Measurements from ENCODE around the gene ZNF280A.
"Not testable (repeated sequence)": the region's sequence is repeated elsewhere in the genome, so short reads cannot be mapped to it uniquely, and the experiment has no call there.

Gene ZNF280A

DNA sequence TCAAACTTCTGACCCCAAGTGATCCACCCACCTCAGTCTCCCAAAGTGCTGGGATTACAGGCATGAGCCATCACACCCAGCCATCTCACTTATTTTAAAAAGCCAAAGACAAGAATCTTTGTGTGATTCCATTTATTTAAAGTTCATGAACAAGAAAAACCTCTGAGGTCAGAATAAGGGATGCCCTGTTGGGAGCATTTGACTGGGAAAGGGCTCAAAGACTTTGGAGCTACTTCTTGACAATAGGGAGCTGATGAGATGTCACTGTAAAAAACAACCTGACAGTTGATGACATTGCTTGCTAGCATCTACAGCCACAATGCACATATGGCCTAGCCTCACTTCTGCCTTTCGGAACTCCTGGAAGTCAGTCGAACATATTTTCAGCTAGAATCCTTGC, 6.5 kb downstream of the ZNF280A start:
- no peak for DNase-seq (ENCODE audit: low read depth in 2 of 2)

DNA sequence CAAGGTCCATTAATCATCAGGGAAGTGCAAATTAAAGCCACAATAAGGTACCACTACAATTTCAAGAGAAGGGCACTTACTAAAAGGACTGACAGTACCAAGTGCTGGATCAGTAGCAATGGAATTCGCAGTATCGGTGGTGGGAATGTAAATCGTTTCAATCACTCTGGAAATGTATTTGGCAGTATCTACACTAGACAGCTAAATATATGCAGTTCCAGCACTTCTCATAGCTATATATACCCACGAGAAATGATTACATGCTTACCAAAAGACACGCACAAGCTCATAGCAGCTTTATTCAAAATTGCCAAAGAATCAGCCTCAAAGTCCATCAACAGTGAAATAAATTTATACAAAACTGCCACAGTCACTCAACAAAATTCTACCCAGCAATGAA, 7.1 kb downstream of the ZNF280A start:
- DNase-seq (ENCODE audit: low read depth in 2 of 2), result no peak

DNA sequence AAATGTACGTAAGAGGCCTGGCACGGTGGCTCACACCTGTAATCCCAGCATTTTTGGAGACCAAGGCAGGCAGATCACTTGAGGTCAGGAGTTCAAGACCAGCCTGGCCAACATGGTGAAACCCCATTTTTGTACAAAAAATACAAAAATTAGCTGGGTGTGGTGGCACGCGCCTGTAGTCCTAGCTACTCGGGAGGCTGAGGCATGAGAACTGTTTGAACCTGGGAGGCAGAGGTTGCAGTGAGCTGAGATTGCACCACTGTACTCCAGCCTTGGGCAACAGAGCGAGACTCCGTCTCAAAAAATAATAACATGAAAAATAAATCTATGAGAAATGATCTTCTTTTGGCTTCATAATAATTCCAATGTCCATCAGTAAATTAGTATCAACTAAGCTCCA, 9.2 kb downstream of the ZNF280A start:
- not testable (repeated sequence) for DNase-seq (ENCODE audit: low read depth in 2 of 2)

- not testable (repeated sequence) for DNase-seq (ENCODE audit: low read depth in 2 of 2)
These were observed 10.2 kb downstream of the ZNF280A start for GRCh38 chr22:22509912-22510311.

GRCh38 chr22:22508274-22509176, 11.5 kb downstream of the ZNF280A start, which contains the start of gene ZNF280B:
TSS of gene ZNF280B (minus strand) at chr22:22508742. CDS start at chr22:22489398, 19,344 bp downstream.
- DNase-seq (ENCODE audit: low read depth in 2 of 2), result peak; percentile 54 to 67

GRCh38 chr22:22507743-22508273, 12.3 kb downstream of the ZNF280A start:
- DNase-seq (ENCODE audit: low read depth in 2 of 2), result no peak

DNA sequence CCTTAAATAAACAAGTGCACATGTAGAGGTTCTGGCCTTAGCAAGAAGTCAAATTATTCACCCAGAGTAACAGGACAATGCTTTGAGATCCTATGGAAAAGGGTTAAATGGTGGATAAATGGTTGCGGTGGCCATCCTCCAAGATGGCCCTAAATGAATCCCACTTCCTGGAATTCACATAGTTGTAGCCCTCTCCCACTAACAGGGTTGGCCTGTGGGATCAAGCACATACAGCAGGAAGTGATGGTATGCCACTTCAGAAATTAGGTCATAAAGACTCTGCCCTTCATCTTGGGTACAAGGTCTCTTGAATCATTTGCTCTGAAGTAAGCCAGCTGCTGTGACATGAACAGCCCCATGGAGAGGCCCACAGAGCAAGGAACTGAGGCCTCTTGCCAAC, 13.3 kb downstream of the ZNF280A start:
- DNase-seq (ENCODE audit: low read depth in 2 of 2), result no peak

DNA sequence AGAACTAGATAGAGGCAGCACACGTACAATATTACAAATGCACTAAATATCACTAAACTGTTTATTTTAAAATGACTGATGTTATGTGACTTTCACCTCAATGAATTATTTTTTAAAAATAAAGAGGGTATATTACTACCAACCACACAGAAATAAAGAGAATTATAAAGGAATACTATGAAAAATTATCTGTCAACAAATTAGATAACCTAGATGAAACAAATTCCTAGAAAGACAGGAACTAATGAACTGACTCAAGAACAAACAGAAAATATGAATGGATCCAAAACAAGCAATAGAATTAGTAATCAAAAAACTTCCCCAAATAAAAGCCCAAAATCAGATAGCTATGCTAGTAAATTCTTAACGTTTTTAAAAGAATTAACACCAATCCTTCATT, 21.8 kb downstream of the ZNF280A start:
- no peak for DNase-seq (ENCODE audit: low read depth in 2 of 2)

DNA sequence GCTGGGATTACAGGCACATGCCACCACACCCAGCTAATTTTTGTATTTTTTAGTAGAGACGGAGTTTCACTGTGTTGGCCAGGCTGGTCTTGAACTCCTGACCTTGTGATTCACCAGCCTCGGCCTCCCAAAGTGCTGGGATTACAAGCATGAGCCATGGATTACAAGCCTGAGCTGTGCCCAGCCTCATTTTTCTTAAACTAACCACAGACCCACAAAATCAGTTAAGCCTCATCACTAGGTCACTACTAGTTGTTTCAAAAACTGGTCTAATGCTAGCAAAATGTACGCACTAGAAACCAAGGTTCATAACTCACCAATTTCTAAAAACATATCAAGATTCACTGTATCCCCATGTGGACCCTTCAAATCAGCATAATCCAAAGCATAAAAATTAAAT, 28.5 kb downstream of the ZNF280A start:
- not testable (repeated sequence) for DNase-seq (ENCODE audit: low read depth in 2 of 2)

GRCh38 chr22:22488736-22489135, 31.3 kb downstream of the ZNF280A start:
- DNase-seq (ENCODE audit: low read depth in 2 of 2), result no peak

GRCh38 chr22:22487869-22488597, 32.0 kb downstream of the ZNF280A start:
- DNase-seq (ENCODE audit: low read depth in 2 of 2), result no peak

- DNase-seq (ENCODE audit: low read depth in 2 of 2), result no peak
These were observed 33.0 kb downstream of the ZNF280A start for GRCh38 chr22:22487059-22487458.

GRCh38 chr22:22486132-22486899, 33.8 kb downstream of the ZNF280A start:
- no peak for DNase-seq (ENCODE audit: low read depth in 2 of 2)

DNA sequence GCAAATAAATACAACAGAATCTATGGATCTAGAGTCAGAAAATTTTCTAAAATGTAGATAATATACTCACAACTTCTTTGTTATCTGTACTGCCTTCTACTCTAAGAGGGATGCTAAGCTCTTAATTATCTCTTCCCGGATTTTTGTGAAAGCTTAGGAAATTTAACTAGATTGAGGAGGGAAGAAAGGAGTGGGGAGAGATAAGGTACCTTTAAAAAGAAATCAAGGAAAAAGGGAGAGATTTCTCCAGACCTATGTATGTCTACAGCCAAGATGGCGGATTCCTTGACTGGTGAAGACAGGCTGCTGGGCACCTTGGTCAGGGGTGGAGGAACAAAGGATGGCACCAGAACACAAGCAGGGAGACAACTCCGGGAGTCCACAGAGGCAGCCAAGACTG, 34.5 kb downstream of the ZNF280A start:
- DNase-seq (ENCODE audit: low read depth in 2 of 2), result no peak

DNA sequence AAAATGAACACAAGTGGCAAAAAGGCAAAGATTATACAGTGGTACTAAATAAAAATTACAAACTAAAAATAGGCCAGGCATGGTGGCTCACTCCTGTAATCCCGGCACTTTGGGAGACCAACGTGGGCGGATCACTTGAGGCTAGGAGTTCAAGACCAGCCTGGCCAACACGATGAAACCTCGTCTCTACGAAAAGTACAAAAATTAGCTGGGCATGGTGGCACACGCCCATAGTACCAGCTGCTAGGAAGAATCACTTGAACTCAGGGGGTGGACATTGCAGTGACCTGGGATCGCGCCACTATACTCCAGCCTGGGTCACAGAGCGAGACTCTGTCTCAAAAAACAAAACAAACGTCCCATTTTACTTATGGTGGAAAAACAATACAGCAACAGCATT, 36.0 kb downstream of the ZNF280A start:
- no peak for DNase-seq (ENCODE audit: low read depth in 2 of 2)

- DNase-seq (ENCODE audit: low read depth in 2 of 2), result no peak
These were observed 39.1 kb downstream of the ZNF280A start for GRCh38 chr22:22480940-22481339.

DNA sequence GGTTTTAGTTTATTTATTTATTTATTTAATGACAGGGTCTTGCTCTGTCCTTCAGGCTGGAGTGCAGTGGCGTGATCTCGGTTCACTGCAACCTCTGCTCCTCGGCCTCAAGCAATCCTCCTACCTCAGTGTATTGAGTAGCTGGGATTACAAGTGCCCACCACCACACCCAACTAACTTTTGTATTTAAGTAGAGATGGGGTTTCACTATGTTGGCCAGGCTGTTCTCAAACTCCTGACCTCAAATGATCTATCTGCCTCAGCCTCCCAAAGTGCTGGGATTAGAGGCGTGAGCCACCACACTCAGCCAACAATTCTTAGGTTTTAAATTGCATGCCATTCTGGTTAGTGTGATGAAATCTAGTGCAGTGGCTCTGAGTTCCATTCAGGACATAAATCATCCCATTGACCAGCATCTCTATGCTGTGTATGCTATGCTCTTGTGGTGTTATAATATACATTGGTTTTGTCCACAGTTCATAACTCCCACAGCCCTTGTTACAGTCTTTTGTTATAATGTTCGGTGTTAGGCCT, 40.0 kb downstream of the ZNF280A start:
- DNase-seq (ENCODE audit: low read depth in 2 of 2), result peak; percentile 13 to 23

- DNase-seq (ENCODE audit: low read depth in 2 of 2), result no peak
These were observed 41.0 kb downstream of the ZNF280A start for GRCh38 chr22:22479116-22479515.

GRCh38 chr22:22478470-22478869, 41.6 kb downstream of the ZNF280A start:
- DNase-seq (ENCODE audit: low read depth in 2 of 2), result no peak

DNA sequence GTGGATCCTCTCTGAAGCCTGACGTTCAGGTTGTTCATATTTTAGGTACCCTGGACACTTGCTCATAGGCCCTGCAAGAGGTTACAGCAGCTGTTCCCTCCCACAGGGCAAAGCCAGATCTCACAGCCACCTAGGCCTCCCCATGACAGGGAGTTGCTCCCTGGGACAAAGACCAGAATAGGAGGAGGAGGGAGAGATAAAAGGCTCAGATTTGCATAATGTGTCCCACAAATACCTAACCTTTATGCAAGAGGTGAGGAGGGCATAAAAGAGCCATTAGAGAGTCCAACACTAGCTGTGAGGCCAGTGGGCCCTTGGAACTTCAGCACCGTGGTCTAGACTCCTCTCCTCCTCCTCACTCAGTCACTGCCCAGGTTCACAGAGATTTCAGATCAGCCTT, 45.3 kb downstream of the ZNF280A start:
- no peak for DNase-seq (ENCODE audit: low read depth in 2 of 2)

DNA sequence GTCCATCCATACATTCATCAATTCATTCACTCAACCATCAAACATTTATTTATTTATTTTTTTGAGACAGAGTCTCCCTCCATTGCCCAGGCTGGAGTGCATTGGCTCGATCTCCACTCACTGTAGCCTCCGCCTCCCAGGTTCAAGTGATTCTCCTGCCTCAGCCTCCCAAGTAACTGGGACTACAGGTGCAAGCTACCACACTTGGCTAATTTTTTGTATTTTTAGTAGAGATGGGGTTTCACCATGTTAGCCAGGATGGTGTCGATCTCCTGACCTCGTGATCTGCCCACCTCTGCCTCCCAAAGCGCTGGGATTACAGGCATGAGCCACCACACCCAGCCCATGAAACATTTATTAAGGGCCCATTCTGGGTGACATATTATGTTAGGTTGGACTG, 49.0 kb downstream of the ZNF280A start:
- DNase-seq (ENCODE audit: low read depth in 2 of 2), result not testable (repeated sequence)

DNA sequence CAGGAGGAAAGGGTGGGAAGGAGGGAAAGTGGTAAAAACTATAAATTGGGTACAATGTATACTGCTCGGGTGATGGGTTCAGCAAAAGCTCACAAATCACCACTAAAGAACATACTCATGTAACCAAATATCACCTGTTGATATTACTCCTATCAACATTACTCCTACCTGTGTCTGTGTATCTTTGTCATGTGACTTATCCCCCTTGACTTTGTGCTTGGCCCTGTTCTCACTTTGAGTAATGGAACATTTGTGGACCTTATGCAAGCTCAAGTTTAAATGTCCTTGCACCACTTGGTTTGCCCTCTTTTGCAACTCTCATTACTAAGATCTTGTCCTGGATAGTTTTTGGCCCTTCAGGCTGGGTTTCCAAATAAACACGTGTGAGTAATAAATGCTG, 50.5 kb downstream of the ZNF280A start:
- no peak for DNase-seq (ENCODE audit: low read depth in 2 of 2)

Measured in fibroblast of skin of left biceps (primary cell).